Stomach (tissue), 4 donors: ENCODE measurements around the gene TXNRD3.

ENCODE experiments used
- POLR2A ChIP-seq, 4 donors: fragments of 450-650 bp; IDR thresholded peaks; one replicate each; pipeline ENCODE4 v1.6.1; 2016; ENCODE audit warnings: antibody characterized with exemption in 4 of 4, control low read depth in 2 of 4, mild to moderate bottlenecking in 1 of 4, moderate library complexity in 1 of 4
- POLR2AphosphoS5 ChIP-seq, 3 donors: sonication (generic); formaldehyde crosslinking; IDR thresholded peaks; one replicate each; pipeline ENCODE4 v1.6.1; 2016; ENCODE audit warnings: antibody characterized with exemption in 3 of 3
- TF ChIP-seq, protein P1 (sequence below), 7 experiments: fragments of 450-650 bp in 4 of 7; fragments of 200-600 bp in 3 of 7; sonication (generic) in 3 of 7; IDR thresholded peaks; one replicate each; pipeline ENCODE4 v1.5.1; 2016 to 2019; ENCODE audit warnings: antibody characterized with exemption in 7 of 7, control low read depth in 2 of 7, mild to moderate bottlenecking in 1 of 7

DNA sequence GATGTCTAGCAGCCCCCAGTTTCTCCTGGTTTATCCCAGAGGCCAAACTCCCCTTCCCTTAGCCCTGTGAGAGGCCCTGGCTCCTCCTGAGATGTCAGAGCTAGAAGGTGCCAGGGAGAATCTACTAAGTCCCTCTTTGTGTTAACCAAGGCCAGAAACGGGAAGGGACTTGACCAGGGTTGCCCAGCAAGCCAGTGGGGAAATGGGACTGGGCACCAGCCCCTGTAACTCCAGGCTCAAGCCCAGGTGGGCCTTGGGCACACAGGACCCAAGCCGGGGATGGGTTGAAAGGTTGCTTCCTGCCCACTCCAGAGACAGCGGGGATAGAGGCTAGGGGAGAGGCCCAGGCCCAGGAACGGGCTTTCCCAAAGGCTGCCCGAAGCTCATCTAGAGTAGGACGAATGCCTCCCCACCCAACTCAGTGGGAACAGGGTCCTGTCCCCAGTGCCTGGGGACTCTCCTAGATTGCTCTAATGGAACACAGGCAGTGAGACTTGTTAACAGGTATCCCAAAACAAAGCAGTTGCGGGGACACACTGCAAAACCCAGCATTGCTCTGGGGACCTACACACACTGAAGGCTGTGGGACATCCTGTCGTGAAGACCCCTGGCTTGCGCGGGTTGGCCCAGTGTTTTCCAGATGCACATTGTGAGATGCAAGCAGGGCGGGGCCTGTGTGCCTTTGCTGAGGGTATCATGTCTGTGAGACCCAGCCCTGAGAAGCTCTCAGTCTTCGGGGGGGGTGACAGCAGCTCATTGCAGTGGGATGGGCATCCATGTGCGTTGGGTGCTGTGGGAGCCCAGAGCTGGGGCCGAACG lies 12.9 kb upstream of the TXNRD3 start:
- TF ChIP-seq, protein P1, sequence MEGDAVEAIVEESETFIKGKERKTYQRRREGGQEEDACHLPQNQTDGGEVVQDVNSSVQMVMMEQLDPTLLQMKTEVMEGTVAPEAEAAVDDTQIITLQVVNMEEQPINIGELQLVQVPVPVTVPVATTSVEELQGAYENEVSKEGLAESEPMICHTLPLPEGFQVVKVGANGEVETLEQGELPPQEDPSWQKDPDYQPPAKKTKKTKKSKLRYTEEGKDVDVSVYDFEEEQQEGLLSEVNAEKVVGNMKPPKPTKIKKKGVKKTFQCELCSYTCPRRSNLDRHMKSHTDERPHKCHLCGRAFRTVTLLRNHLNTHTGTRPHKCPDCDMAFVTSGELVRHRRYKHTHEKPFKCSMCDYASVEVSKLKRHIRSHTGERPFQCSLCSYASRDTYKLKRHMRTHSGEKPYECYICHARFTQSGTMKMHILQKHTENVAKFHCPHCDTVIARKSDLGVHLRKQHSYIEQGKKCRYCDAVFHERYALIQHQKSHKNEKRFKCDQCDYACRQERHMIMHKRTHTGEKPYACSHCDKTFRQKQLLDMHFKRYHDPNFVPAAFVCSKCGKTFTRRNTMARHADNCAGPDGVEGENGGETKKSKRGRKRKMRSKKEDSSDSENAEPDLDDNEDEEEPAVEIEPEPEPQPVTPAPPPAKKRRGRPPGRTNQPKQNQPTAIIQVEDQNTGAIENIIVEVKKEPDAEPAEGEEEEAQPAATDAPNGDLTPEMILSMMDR (IDR thresholded peaks at IDR 0.05): no peak
- TF ChIP-seq POLR2AphosphoS5 (IDR thresholded peaks at IDR 0.05) (no peak), POLR2A (IDR thresholded peaks at IDR 0.05) (no peak)
